Activated B cell treated with CpG ODN at 0.5 μM for 24 hours (primary cell): ENCODE results near the gene C2orf92. TPM values are rescaled to one million over a fixed set of nuclear protein-coding genes. Genes with fewer than 3 reads are reported as not detected.

Experiments
- ATAC-seq: fragments of 200-7000 bp; cut with Tn5 transposase; one replicate; pipeline ENCODE4 v1.10.0; 2021; ENCODE audit warnings: low read depth, mild to moderate bottlenecking, moderate library complexity
- CTCF ChIA-PET: fragments of 350-600 bp; sonication (Branson Sonifier 250); formaldehyde crosslinking; loops from one replicate; lab custom pipeline; 2021; ENCODE audit warnings: antibody characterized with exemption; lab: Charles Lee
- POLR2A ChIA-PET: fragments of 350-600 bp; sonication (Branson Sonifier 250); formaldehyde crosslinking; loops from one replicate; lab custom pipeline; 2021; ENCODE audit warnings: antibody characterized with exemption; lab: Charles Lee
- DNase-seq: peaks from one replicate; pipeline ENCODE4 v3.0.0; 2022
- H3K27ac Mint-ChIP-seq: one replicate; pipeline ENCODE4 v1.8.0; 2020; ENCODE audit warnings: mixed read lengths
- H3K27me3 Mint-ChIP-seq: one replicate; pipeline ENCODE4 v1.8.0; 2021; ENCODE audit warnings: mixed read lengths
- H3K36me3 Mint-ChIP-seq: one replicate; pipeline ENCODE4 v1.8.0; 2021; ENCODE audit warnings: low read depth, mixed read lengths
- H3K4me1 Mint-ChIP-seq: one replicate; pipeline ENCODE4 v1.8.0; 2021; ENCODE audit warnings: mixed read lengths
- H3K4me3 Mint-ChIP-seq: one replicate; pipeline ENCODE4 v1.8.0; 2020; ENCODE audit warnings: mild to moderate bottlenecking, mixed read lengths
- H3K9me3 Mint-ChIP-seq: one replicate; pipeline ENCODE4 v1.8.0; 2020; ENCODE audit warnings: mixed read lengths
- intact Hi-C: fragments of 100-400 bp; cut with micrococcal nuclease; formaldehyde crosslinking; loops from one replicate; pipeline ENCODE4 v1.15.1; 2024
- total RNA-seq: library from RNA; stranded (reverse); gene quantifications from 2 replicates; pipeline ENCODE4 v1.2.3, GENCODE V29; 2022
- TF ChIP-seq, protein P1 (sequence below): fragments of 200-600 bp; IDR thresholded peaks from one replicate; pipeline ENCODE4 v1.8.0; 2022; ENCODE audit warnings: antibody characterized with exemption, mild to moderate bottlenecking

C2orf92 gene
- total RNA-seq, 1 donor from 2014 or later: 14.4 TPM

DNA sequence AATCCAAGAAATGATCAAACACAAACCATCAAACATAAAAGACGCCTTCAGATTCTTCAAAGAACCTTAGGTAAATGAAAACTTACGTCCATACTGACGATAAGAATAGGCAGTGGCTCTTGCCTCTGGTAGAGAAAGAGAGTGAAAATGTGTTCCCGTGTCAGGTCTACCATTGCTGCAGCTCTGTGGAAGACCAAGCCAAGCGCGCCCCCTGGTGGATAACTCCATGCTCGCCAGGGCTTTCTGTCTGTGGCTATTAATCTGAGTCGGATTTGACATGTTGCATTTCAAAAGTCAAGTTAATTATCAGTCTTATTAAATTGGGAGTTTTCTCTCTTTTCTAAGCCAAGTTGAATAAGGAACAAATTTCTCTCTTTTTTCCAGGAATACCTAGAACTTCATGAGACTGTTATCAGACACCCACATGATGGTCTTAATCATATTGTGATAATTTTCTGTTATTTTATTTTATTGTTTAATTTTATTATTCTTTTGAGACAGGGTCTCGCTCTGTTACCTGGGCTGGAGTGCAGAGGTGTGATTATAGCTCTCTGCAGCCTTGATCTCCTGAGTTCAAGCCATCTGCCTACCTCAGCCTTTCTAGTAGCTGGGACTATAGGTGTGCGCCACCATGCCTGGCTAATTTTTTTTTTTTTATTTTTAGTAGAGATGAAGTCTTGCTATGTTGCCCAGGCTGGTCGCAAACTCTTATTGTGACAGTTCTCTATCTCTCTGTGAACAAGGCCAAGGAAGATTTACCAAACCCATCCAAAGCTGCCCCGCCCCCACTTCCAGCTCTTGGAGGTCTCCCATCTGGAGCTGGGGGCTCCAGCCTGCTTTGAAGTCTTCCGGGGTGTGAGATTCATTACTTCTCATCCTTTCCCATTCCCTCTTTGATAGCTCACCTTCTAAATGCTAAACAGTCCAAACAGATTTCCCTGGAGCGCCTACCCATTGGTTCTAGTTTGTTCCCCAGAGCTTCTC lies 28.0 kb downstream of the C2orf92 start:
- ChIA-PET CTCF (interaction anchor here (0.7 to 6.8 kb wide), 13 partner anchors 11 to 686 kb away, joined by 3 to 123 read pairs (median 8); partner anchors contain the start of genes ACTR1B, ANKRD36B and COX5B), POLR2A (interaction anchor here (1.0 to 2.8 kb wide), 3 partner anchors 33 to 107 kb away, joined by 4 to 16 read pairs (median 4); partner anchors contain the start of genes ACTR1B, ANKRD36B and COX5B)
- Mint-ChIP-seq H3K9me3 (no peaks in the 10 kb centered on the region), H3K36me3 (no peaks in the 10 kb centered on the region), H3K4me3 (peak overlapping the region; percentile 4), H3K27me3 (peaks cover 2% of the 10 kb centered on the region), H3K4me1 (peaks cover 6% of the 10 kb centered on the region), H3K27ac (peak overlapping the region; percentile 30)
- ATAC-seq (peak; percentile 86), DNase-seq (peak; percentile 80)
- TF ChIP-seq, protein P1, sequence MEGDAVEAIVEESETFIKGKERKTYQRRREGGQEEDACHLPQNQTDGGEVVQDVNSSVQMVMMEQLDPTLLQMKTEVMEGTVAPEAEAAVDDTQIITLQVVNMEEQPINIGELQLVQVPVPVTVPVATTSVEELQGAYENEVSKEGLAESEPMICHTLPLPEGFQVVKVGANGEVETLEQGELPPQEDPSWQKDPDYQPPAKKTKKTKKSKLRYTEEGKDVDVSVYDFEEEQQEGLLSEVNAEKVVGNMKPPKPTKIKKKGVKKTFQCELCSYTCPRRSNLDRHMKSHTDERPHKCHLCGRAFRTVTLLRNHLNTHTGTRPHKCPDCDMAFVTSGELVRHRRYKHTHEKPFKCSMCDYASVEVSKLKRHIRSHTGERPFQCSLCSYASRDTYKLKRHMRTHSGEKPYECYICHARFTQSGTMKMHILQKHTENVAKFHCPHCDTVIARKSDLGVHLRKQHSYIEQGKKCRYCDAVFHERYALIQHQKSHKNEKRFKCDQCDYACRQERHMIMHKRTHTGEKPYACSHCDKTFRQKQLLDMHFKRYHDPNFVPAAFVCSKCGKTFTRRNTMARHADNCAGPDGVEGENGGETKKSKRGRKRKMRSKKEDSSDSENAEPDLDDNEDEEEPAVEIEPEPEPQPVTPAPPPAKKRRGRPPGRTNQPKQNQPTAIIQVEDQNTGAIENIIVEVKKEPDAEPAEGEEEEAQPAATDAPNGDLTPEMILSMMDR: peak; percentile 50
- intact Hi-C loops: loop anchor here (1.0 to 10.0 kb wide), 4 partner anchors 33 to 583 kb away; partner anchors contain the start of genes ACTR1B and ANKRD36

GRCh38 chr2:97698530-97698929 lies 29.0 kb downstream of the C2orf92 start:
- DNase-seq: no peak
- Mint-ChIP-seq H3K9me3 (no peaks in the 10 kb centered on the region), H3K4me1 (peaks cover 6% of the 10 kb centered on the region), H3K36me3 (no peaks in the 10 kb centered on the region), H3K4me3 (no peak overlapping the region), H3K27me3 (peaks cover 2% of the 10 kb centered on the region), H3K27ac (no peak overlapping the region)
- ChIA-PET POLR2A (interaction anchor here (0.6 to 2.8 kb wide), 3 partner anchors 53 to 108 kb away, joined by 3 to 16 read pairs (median 3); partner anchors contain the start of genes ANKRD36B and COX5B), CTCF (interaction anchor here (0.7 to 6.8 kb wide), 12 partner anchors 10 to 685 kb away, joined by 3 to 123 read pairs (median 9); partner anchors contain the start of genes ACTR1B, ANKRD36B, COX5B and ZAP70)
- intact Hi-C loops: loop anchor here (10.0 kb wide), 1 partner anchor 584 kb away; the partner anchor contains the start of gene ANKRD36
- ATAC-seq: no peak
- TF ChIP-seq, protein P1: no peak

DNA sequence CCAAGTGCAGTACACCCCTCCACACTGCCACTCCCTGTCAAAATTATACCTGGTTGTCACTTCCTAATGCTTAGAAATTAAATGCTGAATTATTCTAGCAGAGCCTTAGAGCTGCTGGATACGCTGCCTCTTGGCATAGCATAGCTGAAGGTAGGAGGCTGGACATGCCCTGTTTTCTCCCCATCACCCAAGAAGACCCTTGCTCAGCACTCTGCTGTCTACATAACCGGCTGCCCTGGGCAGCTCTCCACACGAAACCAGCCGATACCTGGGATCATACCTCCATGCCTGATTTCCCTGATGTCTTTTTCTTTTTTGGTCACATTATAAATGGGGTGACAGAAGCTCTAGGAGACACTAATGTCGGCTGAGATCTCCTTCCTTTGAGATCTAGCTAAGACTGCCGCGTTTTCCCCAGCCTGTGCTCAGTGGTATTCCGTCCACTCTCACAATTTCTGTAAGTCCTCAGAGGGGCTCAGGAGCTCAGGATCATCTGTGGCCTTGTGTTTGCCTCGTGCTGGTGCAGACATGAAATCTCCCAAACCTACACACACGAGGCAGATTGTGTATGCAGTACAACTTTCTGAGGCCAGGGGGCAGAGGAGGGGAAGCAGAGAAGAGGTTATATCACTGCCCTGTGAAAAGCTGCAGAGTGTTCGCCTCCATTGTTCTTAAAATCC lies 30.4 kb downstream of the C2orf92 start:
- H3K27ac Mint-ChIP-seq: no peak overlapping the region
- DNase-seq (no peak), ATAC-seq (peak; percentile 86)
- TF ChIP-seq, protein P1: no peak
- H3K4me1 Mint-ChIP-seq: peaks cover 6% of the 10 kb centered on the region
- no peak overlapping the region for H3K4me3 Mint-ChIP-seq
- H3K27me3 Mint-ChIP-seq: peaks cover 2% of the 10 kb centered on the region
- POLR2A ChIA-PET: interaction anchor here (0.8 to 1.2 kb wide), 2 partner anchors 36 to 55 kb away, joined by 3 read pairs; partner anchors contain the start of gene COX5B
- no peaks in the 10 kb centered on the region for H3K36me3 Mint-ChIP-seq
- intact Hi-C loops: loop anchor here (1.0 to 10.0 kb wide), 4 partner anchors 48 to 685 kb away; partner anchors contain the start of gene ANKRD36
- H3K9me3 Mint-ChIP-seq: no peaks in the 10 kb centered on the region
- CTCF ChIA-PET: interaction anchor here (0.8 to 6.8 kb wide), 13 partner anchors 19 to 688 kb away, joined by 3 to 123 read pairs (median 8); partner anchors contain the start of genes ANKRD36B and COX5B

GRCh38 chr2:97701186-97701585 lies 31.7 kb downstream of the C2orf92 start:
- DNase-seq: no peak
- Mint-ChIP-seq H3K27me3 (peaks cover 2% of the 10 kb centered on the region), H3K4me3 (no peak overlapping the region), H3K4me1 (peaks cover 6% of the 10 kb centered on the region), H3K36me3 (no peaks in the 10 kb centered on the region), H3K9me3 (no peaks in the 10 kb centered on the region), H3K27ac (no peak overlapping the region)
- intact Hi-C loops: no loop called here
- TF ChIP-seq, protein P1: no peak
- no peak for ATAC-seq
- POLR2A ChIA-PET: no interaction called here
- CTCF ChIA-PET: interaction anchor here (0.7 to 6.8 kb wide), 3 partner anchors 12 to 487 kb away, joined by 3 to 123 read pairs (median 9); partner anchors contain the start of genes ANKRD36B and ZAP70
